Esophagus squamous epithelium (tissue), 4 donors: ENCODE results near the gene SP3.

Source experiments
- POLR2A ChIP-seq, 4 donors: fragments of 450-650 bp; IDR thresholded peaks; one replicate each; pipeline ENCODE4 v1.6.1; 2017; ENCODE audit warnings: antibody characterized with exemption in 4 of 4, mild to moderate bottlenecking in 4 of 4, moderate library complexity in 3 of 4
- TF ChIP-seq, protein P1 (sequence below), 6 experiments: fragments of 450-650 bp in 4 of 6; fragments of 200-600 bp in 2 of 6; sonication (generic) in 2 of 6; IDR thresholded peaks; one replicate each; pipeline ENCODE4 v1.5.1; 2016 to 2019; ENCODE audit warnings: antibody characterized with exemption in 6 of 6, mild to moderate bottlenecking in 4 of 6, moderate library complexity in 4 of 6

- TF ChIP-seq, protein P1, sequence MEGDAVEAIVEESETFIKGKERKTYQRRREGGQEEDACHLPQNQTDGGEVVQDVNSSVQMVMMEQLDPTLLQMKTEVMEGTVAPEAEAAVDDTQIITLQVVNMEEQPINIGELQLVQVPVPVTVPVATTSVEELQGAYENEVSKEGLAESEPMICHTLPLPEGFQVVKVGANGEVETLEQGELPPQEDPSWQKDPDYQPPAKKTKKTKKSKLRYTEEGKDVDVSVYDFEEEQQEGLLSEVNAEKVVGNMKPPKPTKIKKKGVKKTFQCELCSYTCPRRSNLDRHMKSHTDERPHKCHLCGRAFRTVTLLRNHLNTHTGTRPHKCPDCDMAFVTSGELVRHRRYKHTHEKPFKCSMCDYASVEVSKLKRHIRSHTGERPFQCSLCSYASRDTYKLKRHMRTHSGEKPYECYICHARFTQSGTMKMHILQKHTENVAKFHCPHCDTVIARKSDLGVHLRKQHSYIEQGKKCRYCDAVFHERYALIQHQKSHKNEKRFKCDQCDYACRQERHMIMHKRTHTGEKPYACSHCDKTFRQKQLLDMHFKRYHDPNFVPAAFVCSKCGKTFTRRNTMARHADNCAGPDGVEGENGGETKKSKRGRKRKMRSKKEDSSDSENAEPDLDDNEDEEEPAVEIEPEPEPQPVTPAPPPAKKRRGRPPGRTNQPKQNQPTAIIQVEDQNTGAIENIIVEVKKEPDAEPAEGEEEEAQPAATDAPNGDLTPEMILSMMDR (IDR thresholded peaks at IDR 0.05): no peak
- no peak for TF ChIP-seq POLR2A (IDR thresholded peaks at IDR 0.05)
Measured at GRCh38 chr2:173891315-173892037, 73.7 kb downstream of the SP3 start.
